ENCODE results near the gene UGT1A7.
"Not testable (repeated sequence)": the region's sequence is repeated elsewhere in the genome, so short reads cannot be mapped to it uniquely, and the experiment has no call there.

UGT1A7 gene

GRCh38 chr2:233700028-233700635, 18.4 kb downstream of the UGT1A7 start:
- Histone ChIP-seq H3K36me3 (ENCODE audit: insufficient read depth, low read length) (no peaks in the 10 kb centered on the region), H3K27me3 (ENCODE audit: control insufficient read depth in 1 of 2, insufficient read depth in 2 of 2, low read length in 2 of 2) (no peaks in the 10 kb centered on the region), H3K9ac (ENCODE audit: low read length) (no peak overlapping the region), H3K27ac (ENCODE audit: low read depth, low read length) (no peak overlapping the region), H3K4me3 (ENCODE audit: low read depth in 1 of 2, low read length in 2 of 2) (no peak overlapping the region), H3K9me3 (ENCODE audit: low read length) (no peaks in the 10 kb centered on the region), H3K4me1 (ENCODE audit: insufficient read depth, low read length) (no peaks in the 10 kb centered on the region)

GRCh38 chr2:233700842-233701241, 19.1 kb downstream of the UGT1A7 start:
- not testable (repeated sequence) for H3K9me3 ChIP-seq (ENCODE audit: low read length); H3K9ac ChIP-seq (ENCODE audit: low read length); H3K4me3 ChIP-seq (ENCODE audit: low read depth in 1 of 2, low read length in 2 of 2); H3K27me3 ChIP-seq (ENCODE audit: control insufficient read depth in 1 of 2, insufficient read depth in 2 of 2, low read length in 2 of 2); H3K27ac ChIP-seq (ENCODE audit: low read depth, low read length); H3K36me3 ChIP-seq (ENCODE audit: insufficient read depth, low read length); H3K4me1 ChIP-seq (ENCODE audit: insufficient read depth, low read length)

GRCh38 chr2:233702238-233702637, 20.5 kb downstream of the UGT1A7 start:
- Histone ChIP-seq H3K4me3 (ENCODE audit: low read depth in 1 of 2, low read length in 2 of 2) (no peak overlapping the region), H3K27me3 (ENCODE audit: control insufficient read depth in 1 of 2, insufficient read depth in 2 of 2, low read length in 2 of 2) (no peaks in the 10 kb centered on the region), H3K36me3 (ENCODE audit: insufficient read depth, low read length) (no peaks in the 10 kb centered on the region), H3K9me3 (ENCODE audit: low read length) (no peaks in the 10 kb centered on the region), H3K27ac (ENCODE audit: low read depth, low read length) (no peak overlapping the region), H3K9ac (ENCODE audit: low read length) (no peak overlapping the region), H3K4me1 (ENCODE audit: insufficient read depth, low read length) (no peaks in the 10 kb centered on the region)

- H3K27ac ChIP-seq (ENCODE audit: low read depth, low read length): no peak overlapping the region
- H3K9me3 ChIP-seq (ENCODE audit: low read length): no peaks in the 10 kb centered on the region
- no peaks in the 10 kb centered on the region for H3K4me1 ChIP-seq (ENCODE audit: insufficient read depth, low read length)
- no peaks in the 10 kb centered on the region for H3K27me3 ChIP-seq (ENCODE audit: control insufficient read depth in 1 of 2, insufficient read depth in 2 of 2, low read length in 2 of 2)
- H3K36me3 ChIP-seq (ENCODE audit: insufficient read depth, low read length): no peaks in the 10 kb centered on the region
- H3K9ac ChIP-seq (ENCODE audit: low read length): no peak overlapping the region
- H3K4me3 ChIP-seq (ENCODE audit: low read depth in 1 of 2, low read length in 2 of 2): no peak overlapping the region
Observed at GRCh38 chr2:233705911-233706506, 24.3 kb downstream of the UGT1A7 start.

- Histone ChIP-seq H3K9me3 (ENCODE audit: low read length) (no peaks in the 10 kb centered on the region), H3K27ac (ENCODE audit: low read depth, low read length) (no peak overlapping the region), H3K9ac (ENCODE audit: low read length) (no peak overlapping the region), H3K36me3 (ENCODE audit: insufficient read depth, low read length) (no peaks in the 10 kb centered on the region), H3K27me3 (ENCODE audit: control insufficient read depth in 1 of 2, insufficient read depth in 2 of 2, low read length in 2 of 2) (peaks cover 0 to 3% of the 10 kb centered on the region in 2 donors), H3K4me1 (ENCODE audit: insufficient read depth, low read length) (no peaks in the 10 kb centered on the region), H3K4me3 (ENCODE audit: low read depth in 1 of 2, low read length in 2 of 2) (no peak overlapping the region)
Observed at GRCh38 chr2:233706720-233707119, 25.0 kb downstream of the UGT1A7 start.

GRCh38 chr2:233707940-233708644, 26.4 kb downstream of the UGT1A7 start:
- no peaks in the 10 kb centered on the region for H3K36me3 ChIP-seq (ENCODE audit: insufficient read depth, low read length)
- peaks cover 0 to 3% of the 10 kb centered on the region in 2 donors for H3K27me3 ChIP-seq (ENCODE audit: control insufficient read depth in 1 of 2, insufficient read depth in 2 of 2, low read length in 2 of 2)
- no peaks in the 10 kb centered on the region for H3K9me3 ChIP-seq (ENCODE audit: low read length)
- no peak overlapping the region for H3K4me3 ChIP-seq (ENCODE audit: low read depth in 1 of 2, low read length in 2 of 2)
- no peaks in the 10 kb centered on the region for H3K4me1 ChIP-seq (ENCODE audit: insufficient read depth, low read length)
- H3K9ac ChIP-seq (ENCODE audit: low read length): no peak overlapping the region
- H3K27ac ChIP-seq (ENCODE audit: low read depth, low read length): no peak overlapping the region

GRCh38 chr2:233708942-233709341, 27.2 kb downstream of the UGT1A7 start:
- no peak overlapping the region for H3K27ac ChIP-seq (ENCODE audit: low read depth, low read length)
- peaks cover 0 to 3% of the 10 kb centered on the region in 2 donors for H3K27me3 ChIP-seq (ENCODE audit: control insufficient read depth in 1 of 2, insufficient read depth in 2 of 2, low read length in 2 of 2)
- no peak overlapping the region for H3K4me3 ChIP-seq (ENCODE audit: low read depth in 1 of 2, low read length in 2 of 2)
- H3K9ac ChIP-seq (ENCODE audit: low read length): no peak overlapping the region
- no peaks in the 10 kb centered on the region for H3K36me3 ChIP-seq (ENCODE audit: insufficient read depth, low read length)
- H3K4me1 ChIP-seq (ENCODE audit: insufficient read depth, low read length): no peaks in the 10 kb centered on the region
- no peaks in the 10 kb centered on the region for H3K9me3 ChIP-seq (ENCODE audit: low read length)

- no peaks in the 10 kb centered on the region for H3K9me3 ChIP-seq (ENCODE audit: low read length)
- peaks cover 0 to 3% of the 10 kb centered on the region in 2 donors for H3K27me3 ChIP-seq (ENCODE audit: control insufficient read depth in 1 of 2, insufficient read depth in 2 of 2, low read length in 2 of 2)
- H3K36me3 ChIP-seq (ENCODE audit: insufficient read depth, low read length): no peaks in the 10 kb centered on the region
- no peak overlapping the region for H3K4me3 ChIP-seq (ENCODE audit: low read depth in 1 of 2, low read length in 2 of 2)
- H3K27ac ChIP-seq (ENCODE audit: low read depth, low read length): no peak overlapping the region
- H3K9ac ChIP-seq (ENCODE audit: low read length): no peak overlapping the region
- H3K4me1 ChIP-seq (ENCODE audit: insufficient read depth, low read length): no peaks in the 10 kb centered on the region
Observed at GRCh38 chr2:233711312-233712008, 29.8 kb downstream of the UGT1A7 start.

- H3K9me3 ChIP-seq (ENCODE audit: low read length): no peaks in the 10 kb centered on the region
- peaks cover 0 to 3% of the 10 kb centered on the region in 2 donors for H3K27me3 ChIP-seq (ENCODE audit: control insufficient read depth in 1 of 2, insufficient read depth in 2 of 2, low read length in 2 of 2)
- H3K9ac ChIP-seq (ENCODE audit: low read length): no peak within 1 kb of the TSS
- no peak within 1 kb of the TSS for H3K4me3 ChIP-seq (ENCODE audit: low read depth in 1 of 2, low read length in 2 of 2)
- no peaks in the 10 kb centered on the region for H3K4me1 ChIP-seq (ENCODE audit: insufficient read depth, low read length)
- H3K36me3 ChIP-seq (ENCODE audit: insufficient read depth, low read length): no peaks in the 10 kb centered on the region
- no peak within 1 kb of the TSS for H3K27ac ChIP-seq (ENCODE audit: low read depth, low read length)
Observed at GRCh38 chr2:233712611-233713261, 31.0 kb downstream of the UGT1A7 start, which contains the start of gene UGT1A5. UGT1A5 (plus strand) TSS chr2:233712907; CDS start chr2:233712992, 85 bp downstream.

GRCh38 chr2:233713262-233713615, 31.5 kb downstream of the UGT1A7 start:
- H3K9me3 ChIP-seq (ENCODE audit: low read length): no peaks in the 10 kb centered on the region
- H3K4me3 ChIP-seq (ENCODE audit: low read depth in 1 of 2, low read length in 2 of 2): no peak overlapping the region
- H3K36me3 ChIP-seq (ENCODE audit: insufficient read depth, low read length): no peaks in the 10 kb centered on the region
- peaks cover 0 to 3% of the 10 kb centered on the region in 2 donors for H3K27me3 ChIP-seq (ENCODE audit: control insufficient read depth in 1 of 2, insufficient read depth in 2 of 2, low read length in 2 of 2)
- H3K27ac ChIP-seq (ENCODE audit: low read depth, low read length): no peak overlapping the region
- H3K9ac ChIP-seq (ENCODE audit: low read length): no peak overlapping the region
- H3K4me1 ChIP-seq (ENCODE audit: insufficient read depth, low read length): no peaks in the 10 kb centered on the region

GRCh38 chr2:233714121-233714520, 32.4 kb downstream of the UGT1A7 start:
- no peak overlapping the region for H3K4me3 ChIP-seq (ENCODE audit: low read depth in 1 of 2, low read length in 2 of 2)
- H3K36me3 ChIP-seq (ENCODE audit: insufficient read depth, low read length): no peaks in the 10 kb centered on the region
- H3K4me1 ChIP-seq (ENCODE audit: insufficient read depth, low read length): no peaks in the 10 kb centered on the region
- peaks cover 0 to 3% of the 10 kb centered on the region in 2 donors for H3K27me3 ChIP-seq (ENCODE audit: control insufficient read depth in 1 of 2, insufficient read depth in 2 of 2, low read length in 2 of 2)
- no peak overlapping the region for H3K9ac ChIP-seq (ENCODE audit: low read length)
- no peaks in the 10 kb centered on the region for H3K9me3 ChIP-seq (ENCODE audit: low read length)
- H3K27ac ChIP-seq (ENCODE audit: low read depth, low read length): no peak overlapping the region
